H1 (cell line): Measurements from ENCODE around the gene KAT8. TPM values are rescaled to one million over a fixed set of nuclear protein-coding genes. Genes with fewer than 3 reads are reported as not detected.

ENCODE experiments used
- CTCF ChIA-PET: fragments of 300-600 bp; sonication (Branson Sonifier 250); formaldehyde crosslinking; loops from one replicate; lab custom pipeline; 2021; ENCODE audit not compliant: partially characterized antibody; lab: Charles Lee
- POLR2A ChIA-PET: fragments of 300-600 bp; sonication (Branson Sonifier 250); formaldehyde crosslinking; loops from one replicate; lab custom pipeline; 2021; ENCODE audit warnings: inconsistent platforms; ENCODE audit not compliant: partially characterized antibody; lab: Charles Lee
- DNase-seq, 2 experiments: peaks; one replicate each; pipeline versions ENCODE4 v3.0.0 to v3.0.0-alpha.2; 2010 to 2022; ENCODE audit warnings: low spot score in 2 of 2, low read depth in 1 of 2, mixed read lengths in 1 of 2
- FAIRE-seq: peaks from 2 replicates; lab custom pipeline; 2011; peaks lifted over from hg19 to GRCh38; lab: Jason Lieb, UNC
- H2AFZ ChIP-seq: 2 replicates; pipeline ENCODE4 v1.8.1; 2012; ENCODE audit warnings: low read length, inconsistent platforms
- H2AK5ac ChIP-seq: 2 replicates; pipeline ENCODE4 v1.6.1; 2013; ENCODE audit warnings: low read depth, low read length
- H2BK120ac ChIP-seq: replicated peaks from 2 replicates; pipeline ENCODE3; 2013; ENCODE audit warnings: low read depth, low read length, inconsistent platforms
- H2BK12ac ChIP-seq: 2 replicates; pipeline ENCODE4 v1.6.1; 2013; ENCODE audit warnings: low read depth, low read length
- H2BK15ac ChIP-seq: 2 replicates; pipeline ENCODE4 v1.6.1; 2013; ENCODE audit warnings: low read length
- H2BK20ac ChIP-seq: 2 replicates; pipeline ENCODE4 v1.6.1; 2013; ENCODE audit warnings: low read length
- H2BK5ac ChIP-seq: 2 replicates; pipeline ENCODE4 v1.6.1; 2013; ENCODE audit warnings: low read depth, low read length
- H3K14ac ChIP-seq: 2 replicates; pipeline ENCODE4 v1.6.1; 2013; ENCODE audit warnings: inconsistent platforms; ENCODE audit not compliant: insufficient read length
- H3K18ac ChIP-seq: 2 replicates; pipeline ENCODE4 v1.6.1; 2013; ENCODE audit warnings: low read length; ENCODE audit errors: extremely low read depth
- H3K23ac ChIP-seq: 2 replicates; pipeline ENCODE4 v1.6.1; 2013; ENCODE audit warnings: inconsistent platforms; ENCODE audit not compliant: insufficient read length
- H3K23me2 ChIP-seq: 2 replicates; pipeline ENCODE4 v1.6.1; 2013; ENCODE audit warnings: low read depth, low read length
- H3K27ac ChIP-seq: 2 replicates; pipeline ENCODE4 v1.6.1; 2011; ENCODE audit warnings: low read depth, low read length, inconsistent platforms
- H3K27me3 ChIP-seq, 4 experiments: replicated peaks in 1 of 4; 1 replicate in 1 of 4; 2 replicates in 3 of 4; pipeline versions ENCODE4 v1.6.1 to v1.8.1; 2011 to 2013; ENCODE audit warnings: low read length in 3 of 4, mild to moderate bottlenecking in 3 of 4, inconsistent platforms in 2 of 4, mixed read lengths in 2 of 4, moderate library complexity in 1 of 4; ENCODE audit not compliant: control insufficient read depth in 3 of 4, insufficient read depth in 3 of 4; ENCODE audit errors: extremely low read depth in 1 of 4
- H3K36me3 ChIP-seq, 4 experiments: 2 replicates each; pipeline versions ENCODE4 v1.6.1 to v1.8.1; 2011 to 2013; ENCODE audit warnings: mild to moderate bottlenecking in 4 of 4, low read length in 3 of 4, moderate library complexity in 2 of 4, control low read depth in 1 of 4, inconsistent platforms in 1 of 4; ENCODE audit not compliant: insufficient read depth in 4 of 4, control insufficient read depth in 2 of 4
- H3K4ac ChIP-seq: replicated peaks from 2 replicates; pipeline ENCODE3; 2013; ENCODE audit warnings: low read length, low read depth, mixed read lengths, inconsistent platforms; ENCODE audit not compliant: insufficient read length
- H3K4me1 ChIP-seq, 4 experiments: replicated peaks in 1 of 4; 1 replicate in 1 of 4; 2 replicates in 3 of 4; pipeline versions ENCODE4 v1.6.1 to v1.8.1; 2011 to 2013; ENCODE audit warnings: low read length in 3 of 4, inconsistent platforms in 2 of 4, mixed read lengths in 1 of 4; ENCODE audit not compliant: insufficient read depth in 4 of 4, control insufficient read depth in 3 of 4
- H3K4me2 ChIP-seq, 2 experiments: 2 replicates each; pipeline versions ENCODE4 v1.6.1 to v1.8.1; 2011 to 2013; ENCODE audit warnings: low read depth in 2 of 2, low read length in 2 of 2, control low read depth in 1 of 2, inconsistent platforms in 1 of 2, mild to moderate bottlenecking in 1 of 2; ENCODE audit not compliant: insufficient read depth in 1 of 2
- H3K4me3 ChIP-seq, 4 experiments: fragments of 200-600, 300-600 bp in 1 of 4; sonication (generic), shearing (Covaris generic), sonication (Bioruptor Twin) in 1 of 4; 2 replicates each; pipeline versions ENCODE4 v1.5.1 to v1.8.1; 2011 to 2016; ENCODE audit warnings: low read length in 4 of 4, low read depth in 3 of 4, control low read depth in 2 of 4, inconsistent platforms in 2 of 4, mild to moderate bottlenecking in 2 of 4, mixed read lengths in 1 of 4, moderate library complexity in 1 of 4; ENCODE audit not compliant: insufficient read depth in 2 of 4; ENCODE audit errors: extremely low read depth in 1 of 4
- H3K56ac ChIP-seq: replicated peaks from 2 replicates; pipeline ENCODE3; 2013; ENCODE audit warnings: low read depth, mild to moderate bottlenecking, mixed read lengths, low read length, inconsistent platforms; ENCODE audit not compliant: insufficient read length
- H3K79me1 ChIP-seq: 2 replicates; pipeline ENCODE4 v1.6.1; 2013; ENCODE audit warnings: low read depth, low read length, control low read depth
- H3K79me2 ChIP-seq, 2 experiments: 2 replicates each; pipeline versions ENCODE4 v1.6.1 to v1.8.1; 2012 to 2013; ENCODE audit warnings: low read length in 2 of 2, mild to moderate bottlenecking in 2 of 2, inconsistent platforms in 1 of 2; ENCODE audit not compliant: insufficient read depth in 2 of 2, control insufficient read depth in 1 of 2
- H3K9ac ChIP-seq, 4 experiments: replicated peaks in 1 of 4; 1 replicate in 1 of 4; 2 replicates in 3 of 4; pipeline versions ENCODE4 v1.6.1 to v1.8.1; 2011 to 2013; ENCODE audit warnings: low read depth in 3 of 4, low read length in 3 of 4, control low read depth in 2 of 4, mild to moderate bottlenecking in 2 of 4, moderate library complexity in 2 of 4, inconsistent platforms in 1 of 4; ENCODE audit errors: extremely low read depth in 1 of 4
- H3K9me3 ChIP-seq, 2 experiments: 2 replicates each; pipeline versions ENCODE4 v1.6.1 to v1.8.1; 2012 to 2013; ENCODE audit warnings: mild to moderate bottlenecking in 2 of 2, moderate library complexity in 2 of 2, control low read depth in 1 of 2, inconsistent platforms in 1 of 2, low read depth in 1 of 2, low read length in 1 of 2, mixed read lengths in 1 of 2; ENCODE audit not compliant: insufficient read depth in 2 of 2
- H4K20me1 ChIP-seq, 2 experiments: replicated peaks in 1 of 2; 2 replicates each; pipeline versions ENCODE3 to v1.8.1; 2011 to 2013; ENCODE audit warnings: inconsistent platforms in 2 of 2, low read length in 2 of 2, mild to moderate bottlenecking in 1 of 2; ENCODE audit not compliant: insufficient read depth in 2 of 2, control insufficient read depth in 1 of 2
- H4K5ac ChIP-seq: 2 replicates; pipeline ENCODE4 v1.6.1; 2013; ENCODE audit warnings: low read length, low read depth, mixed read lengths, inconsistent platforms; ENCODE audit not compliant: insufficient read length
- H4K8ac ChIP-seq: 2 replicates; pipeline ENCODE4 v1.8.0; 2013; ENCODE audit warnings: mild to moderate bottlenecking, moderate library complexity, low read length, inconsistent platforms; ENCODE audit not compliant: insufficient read depth; ENCODE audit errors: extremely low read depth
- H4K91ac ChIP-seq: replicated peaks from 2 replicates; pipeline ENCODE3; 2013; ENCODE audit warnings: low read length, mixed read lengths, inconsistent platforms; ENCODE audit not compliant: insufficient read length
- ASH2L ChIP-seq: fragments of 200-600, 300-600 bp; sonication (generic); IDR thresholded peaks from one replicate; pipeline ENCODE4 v1.7.1; 2017; ENCODE audit warnings: low read length
- BRCA1 ChIP-seq: IDR thresholded peaks from 2 replicates; pipeline ENCODE4 v1.6.1; 2012; ENCODE audit warnings: low read depth, low read length, improper control_type of control experiment
- CHD2 ChIP-seq: IDR thresholded peaks from 2 replicates; pipeline ENCODE4 v1.6.1; 2012; ENCODE audit warnings: low read length, improper control_type of control experiment
- EP300 ChIP-seq, 2 experiments: IDR thresholded peaks; 1 replicate in 1 of 2; 2 replicates in 1 of 2; pipeline ENCODE4 v1.6.1; 2011 to 2012; ENCODE audit warnings: low read depth in 2 of 2, low read length in 2 of 2, mild to moderate bottlenecking in 2 of 2, borderline replicate concordance in 1 of 2, inconsistent platforms in 1 of 2, moderate library complexity in 1 of 2
- EZH2 ChIP-seq: fragments of 200-600 bp; sonication (generic); IDR thresholded peaks from 2 replicates; pipeline ENCODE4 v1.7.1; 2012; ENCODE audit warnings: low read depth, mild to moderate bottlenecking, moderate library complexity, low read length, inconsistent platforms; ENCODE audit not compliant: severe bottlenecking
- KDM5A ChIP-seq: fragments of 200-600 bp; IDR thresholded peaks from 2 replicates; pipeline ENCODE4 v1.7.1; 2012; ENCODE audit warnings: mild to moderate bottlenecking, low read length, inconsistent platforms, mixed read lengths
- MAX ChIP-seq: IDR thresholded peaks from 2 replicates; pipeline ENCODE4 v1.6.1; 2012; ENCODE audit warnings: inconsistent platforms
- PHF8 ChIP-seq: fragments of 200-600 bp; sonication (generic); conservative IDR thresholded peaks from 2 replicates; pipeline ENCODE4 v1.7.1; 2012; ENCODE audit warnings: low read depth, mild to moderate bottlenecking, inconsistent platforms, low read length, moderate library complexity
- RBBP5 ChIP-seq: IDR thresholded peaks from 2 replicates; pipeline ENCODE4 v1.7.1; 2012; ENCODE audit warnings: low read depth, mild to moderate bottlenecking, inconsistent platforms, low read length, moderate library complexity, borderline replicate concordance
- SIRT6 ChIP-seq: IDR thresholded peaks from one replicate; pipeline ENCODE4 v1.7.1; 2012; ENCODE audit warnings: low read length, inconsistent platforms
- SP2 ChIP-seq: IDR thresholded peaks from 2 replicates; pipeline ENCODE4 v1.6.1; 2012; ENCODE audit warnings: mild to moderate bottlenecking, low read length, inconsistent platforms
- TAF1 ChIP-seq: IDR thresholded peaks from 2 replicates; pipeline ENCODE4 v1.6.1; 2011; ENCODE audit warnings: mild to moderate bottlenecking, low read depth, low read length
- WGBS, 2 experiments: shearing (Covaris generic) in 1 of 2; methylation state at CpG; one replicate each; pipeline versions ENCODE4 v1.1.6 to v1.1.7; 2013 to 2015; ENCODE audit warnings: low lambda C conversion rate in 2 of 2, mixed read lengths in 2 of 2, inconsistent platforms in 1 of 2, low coverage in 1 of 2, missing lambda C conversion rate in 1 of 2; ENCODE audit not compliant: insufficient replicate concordance in 2 of 2, insufficient coverage in 1 of 2, insufficient read length in 1 of 2; ENCODE audit errors: extremely low coverage in 1 of 2, missing lambda C conversion rate in 1 of 2; 5-methylcytosine and 5-hydroxymethylcytosine counted together
- polyA plus RNA-seq, 7 experiments: library from polyadenylated mRNA; depleted of rRNA in 3 of 7; stranded (reverse) in 5 of 7; unstranded in 2 of 7; fragments of >200 nt in 5 of 7; fragments of 200-250 nt in 2 of 7; gene quantifications; 1 replicate in 5 of 7; 2 replicates in 1 of 7; 4 replicates in 1 of 7; pipeline versions ENCODE4 v1.2.1 to v1.2.3, GENCODE V29; 2011 to 2013; ENCODE audit warnings: missing spikeins in 2 of 7, mixed read lengths in 2 of 7
- total RNA-seq: library from RNA; stranded (reverse); fragmentation: NEBNext Ultra II Directional; extraction: Animal tissue kit (Norgen Biotek cat#: 25700); gene quantifications from 2 replicates; pipeline ENCODE4 v1.2.1, GENCODE V29; 2021
- TF ChIP-seq, protein P1 (sequence below): IDR thresholded peaks from 2 replicates; pipeline ENCODE4 v1.6.1; 2011; ENCODE audit warnings: low read depth, mild to moderate bottlenecking, low read length; ENCODE audit not compliant: insufficient read depth

KAT8 gene
- total and polyA plus RNA-seq, 2 of the 8 experiments (the other 6 are each of a cell fraction or from before 2014, with no cell fraction given) = 52.6 to 61.6 TPM

DNA sequence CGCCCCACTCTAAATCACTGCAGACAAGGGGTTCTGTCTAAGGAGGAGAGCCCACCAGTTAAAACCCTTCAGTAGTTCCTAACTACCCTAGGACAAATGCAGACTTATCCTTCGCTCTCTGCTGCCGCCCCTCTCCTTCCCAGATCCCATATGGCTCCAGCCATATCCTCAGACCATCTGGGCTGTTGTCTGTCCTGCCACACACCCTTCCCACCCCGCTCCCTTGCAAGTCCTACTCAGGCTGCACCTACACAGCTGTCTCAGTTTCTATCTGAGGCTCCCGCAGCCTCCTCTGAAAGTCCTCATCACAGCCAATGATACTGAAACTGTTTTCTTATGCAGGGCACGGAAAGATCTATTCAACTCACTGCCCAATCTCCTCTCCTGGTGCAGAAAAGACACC is 10.0 kb upstream of the KAT8 start:
- no peak for FAIRE-seq
- no peak overlapping the region; the same call in 1 of the 2 replicates for H2BK12ac ChIP-seq
- H3K56ac ChIP-seq = no peak overlapping the region
- H3K4me2 ChIP-seq = peak overlapping the region; percentile 60 to 77; a peak in 2 of 4 replicates
- H2AFZ ChIP-seq = no peak overlapping the region
- no peak overlapping the region for H2BK120ac ChIP-seq
- no peaks in the 10 kb centered on the region; the same call in 1 of the 2 replicates for H3K79me1 ChIP-seq
- no peaks in the 10 kb centered on the region for H3K9me3 ChIP-seq
- no peak for DNase-seq
- H3K36me3 ChIP-seq = peaks cover 2 to 15% (median 12%) of the 10 kb centered on the region in 4 experiments; a peak in 5 of 8 replicates
- H4K20me1 ChIP-seq = no peaks in the 10 kb centered on the region
- no peak overlapping the region; the same call in 1 of the 2 replicates for H2AK5ac ChIP-seq
- H3K27ac ChIP-seq = no peak overlapping the region
- no peak overlapping the region for H3K4ac ChIP-seq
- no peak overlapping the region for H3K18ac ChIP-seq
- H3K4me1 ChIP-seq = peaks cover 0 to 5% (median 2%) of the 10 kb centered on the region in 4 experiments; a peak in 1 of 7 replicates
- H3K14ac ChIP-seq = no peak overlapping the region
- H2BK20ac ChIP-seq = no peak overlapping the region
- H3K9ac ChIP-seq = no peak overlapping the region
- no peak overlapping the region for H4K91ac ChIP-seq
- no peak overlapping the region for H3K23ac ChIP-seq
- 88% methylated on average over 6 of the region's 6 CpGs; no CpG with 5 or more reads in 1 of the 2 experiments for WGBS, 2 experiments
- H4K5ac ChIP-seq = no peak overlapping the region
- ChIA-PET CTCF (interaction anchor here (0.9 to 3.1 kb wide), 4 partner anchors 13 to 39 kb away, joined by 3 to 8 read pairs (median 3); no protein-coding TSS in a partner anchor), POLR2A (interaction anchor here (1.1 to 29.9 kb wide), 3 partner anchors 10 to 79 kb away, joined by 3 to 713 read pairs (median 14); partner anchors contain the start of genes KAT8, PRSS36 and PRSS8)
- no peaks in the 10 kb centered on the region for H3K27me3 ChIP-seq
- H3K4me3 ChIP-seq = peak overlapping the region in 1 of 4 experiments; percentile 87; a peak in 2 of 8 replicates
- no peaks in the 10 kb centered on the region for H3K79me2 ChIP-seq
- no peak overlapping the region for H4K8ac ChIP-seq
- no peak overlapping the region for H2BK5ac ChIP-seq
- no peak overlapping the region; the same call in 1 of the 2 replicates for H2BK15ac ChIP-seq
- H3K23me2 ChIP-seq = peaks cover 8% of the 10 kb centered on the region
- no peak for TF ChIP-seq EP300 (IDR thresholded peaks at IDR 0.05; ENCODE audit: borderline replicate concordance in 1 of 2, low read depth in 2 of 2, low read length in 2 of 2)
- TF ChIP-seq TAF1 = no peak
- TF ChIP-seq, protein P1, sequence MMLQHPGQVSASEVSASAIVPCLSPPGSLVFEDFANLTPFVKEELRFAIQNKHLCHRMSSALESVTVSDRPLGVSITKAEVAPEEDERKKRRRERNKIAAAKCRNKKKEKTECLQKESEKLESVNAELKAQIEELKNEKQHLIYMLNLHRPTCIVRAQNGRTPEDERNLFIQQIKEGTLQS = no peak
- no peak for TF ChIP-seq EZH2
- no peak for TF ChIP-seq SIRT6
- TF ChIP-seq ASH2L = no peak
- no peak for TF ChIP-seq CHD2
- no peak for TF ChIP-seq MAX
- no peak for TF ChIP-seq RBBP5
- no peak for TF ChIP-seq SP2
- no peak for TF ChIP-seq KDM5A
- TF ChIP-seq PHF8 = no peak
- no peak for TF ChIP-seq BRCA1
